22Rv1 (cell line): ENCODE data around the gene ZSWIM7.

Experiments
- ZFX ChIP-seq: fragments of 450-650 bp; IDR thresholded peaks from 2 replicates; pipeline ENCODE4 v1.6.1; 2017; ENCODE audit warnings: antibody characterized with exemption, borderline replicate concordance
- TF ChIP-seq, protein P1 (sequence below): fragments of 450-650 bp; IDR thresholded peaks from 2 replicates; pipeline ENCODE4 v1.5.1; 2017; ENCODE audit warnings: mild to moderate bottlenecking

DNA sequence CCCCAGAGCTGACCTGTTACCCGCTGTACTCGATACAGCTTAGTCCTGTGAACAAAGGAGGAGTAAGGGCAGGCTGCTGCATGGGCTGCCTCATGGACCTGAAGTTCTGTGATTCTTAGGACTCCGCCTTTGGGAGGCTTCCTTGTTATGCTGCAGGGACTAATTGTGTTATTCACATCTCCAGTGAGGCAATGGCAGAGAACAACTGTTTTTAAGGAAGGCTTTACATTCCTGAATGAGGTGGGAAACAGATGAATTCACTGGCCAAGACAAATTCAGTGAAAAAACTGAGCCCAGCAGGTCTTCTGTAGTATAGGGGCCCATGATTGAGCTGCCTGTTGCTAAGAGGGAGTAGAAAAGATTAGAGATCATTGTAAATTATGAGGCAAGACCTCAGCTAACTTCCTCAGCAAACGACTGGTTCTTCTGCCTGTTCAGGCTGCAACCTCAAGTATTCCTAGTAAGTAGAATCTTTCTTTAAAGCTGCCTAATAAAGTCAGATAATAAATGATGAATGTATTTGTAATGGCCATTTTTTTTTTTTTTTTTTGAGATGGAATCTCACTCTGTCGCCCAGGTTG lies 28.3 kb downstream of the ZSWIM7 start:
- TF ChIP-seq, protein P1, sequence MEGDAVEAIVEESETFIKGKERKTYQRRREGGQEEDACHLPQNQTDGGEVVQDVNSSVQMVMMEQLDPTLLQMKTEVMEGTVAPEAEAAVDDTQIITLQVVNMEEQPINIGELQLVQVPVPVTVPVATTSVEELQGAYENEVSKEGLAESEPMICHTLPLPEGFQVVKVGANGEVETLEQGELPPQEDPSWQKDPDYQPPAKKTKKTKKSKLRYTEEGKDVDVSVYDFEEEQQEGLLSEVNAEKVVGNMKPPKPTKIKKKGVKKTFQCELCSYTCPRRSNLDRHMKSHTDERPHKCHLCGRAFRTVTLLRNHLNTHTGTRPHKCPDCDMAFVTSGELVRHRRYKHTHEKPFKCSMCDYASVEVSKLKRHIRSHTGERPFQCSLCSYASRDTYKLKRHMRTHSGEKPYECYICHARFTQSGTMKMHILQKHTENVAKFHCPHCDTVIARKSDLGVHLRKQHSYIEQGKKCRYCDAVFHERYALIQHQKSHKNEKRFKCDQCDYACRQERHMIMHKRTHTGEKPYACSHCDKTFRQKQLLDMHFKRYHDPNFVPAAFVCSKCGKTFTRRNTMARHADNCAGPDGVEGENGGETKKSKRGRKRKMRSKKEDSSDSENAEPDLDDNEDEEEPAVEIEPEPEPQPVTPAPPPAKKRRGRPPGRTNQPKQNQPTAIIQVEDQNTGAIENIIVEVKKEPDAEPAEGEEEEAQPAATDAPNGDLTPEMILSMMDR, result no peak
- no peak for TF ChIP-seq ZFX
